Central memory CD8-positive, alpha-beta T cell (primary cell): ENCODE data around the gene PDE4D.

ENCODE experiments used
- ATAC-seq: fragments of 150-1000 bp; cut with Tn5 transposase; replicated peaks from 2 replicates; pipeline ENCODE4 v1.10.0; 2022; ENCODE audit warnings: mild to moderate bottlenecking, moderate FRiP score, moderate number of reproducible peaks; ENCODE audit not compliant: poor library complexity, severe bottlenecking; ENCODE audit errors: extremely low read depth
- DNase-seq, 2 donors: peaks; one replicate each; pipeline ENCODE4 v3.0.0; 2021; ENCODE audit warnings: low spot score in 2 of 2
- H3K27ac Mint-ChIP-seq: one replicate; pipeline ENCODE4 v1.8.0; 2022; ENCODE audit warnings: low read depth, mild to moderate bottlenecking, moderate library complexity, mixed read lengths
- H3K27me3 Mint-ChIP-seq: one replicate; pipeline ENCODE4 v1.8.0; 2022; ENCODE audit warnings: mixed read lengths
- H3K36me3 Mint-ChIP-seq: one replicate; pipeline ENCODE4 v1.8.0; 2022; ENCODE audit warnings: mild to moderate bottlenecking, moderate library complexity, mixed read lengths; ENCODE audit not compliant: insufficient read depth
- H3K4me1 Mint-ChIP-seq: one replicate; pipeline ENCODE4 v1.8.0; 2022; ENCODE audit warnings: mixed read lengths
- H3K4me3 Mint-ChIP-seq: one replicate; pipeline ENCODE4 v1.8.0; 2022; ENCODE audit warnings: mild to moderate bottlenecking, moderate library complexity, mixed read lengths
- H3K9me3 Mint-ChIP-seq: one replicate; pipeline ENCODE4 v1.8.0; 2022; ENCODE audit warnings: mixed read lengths

Gene PDE4D

DNA sequence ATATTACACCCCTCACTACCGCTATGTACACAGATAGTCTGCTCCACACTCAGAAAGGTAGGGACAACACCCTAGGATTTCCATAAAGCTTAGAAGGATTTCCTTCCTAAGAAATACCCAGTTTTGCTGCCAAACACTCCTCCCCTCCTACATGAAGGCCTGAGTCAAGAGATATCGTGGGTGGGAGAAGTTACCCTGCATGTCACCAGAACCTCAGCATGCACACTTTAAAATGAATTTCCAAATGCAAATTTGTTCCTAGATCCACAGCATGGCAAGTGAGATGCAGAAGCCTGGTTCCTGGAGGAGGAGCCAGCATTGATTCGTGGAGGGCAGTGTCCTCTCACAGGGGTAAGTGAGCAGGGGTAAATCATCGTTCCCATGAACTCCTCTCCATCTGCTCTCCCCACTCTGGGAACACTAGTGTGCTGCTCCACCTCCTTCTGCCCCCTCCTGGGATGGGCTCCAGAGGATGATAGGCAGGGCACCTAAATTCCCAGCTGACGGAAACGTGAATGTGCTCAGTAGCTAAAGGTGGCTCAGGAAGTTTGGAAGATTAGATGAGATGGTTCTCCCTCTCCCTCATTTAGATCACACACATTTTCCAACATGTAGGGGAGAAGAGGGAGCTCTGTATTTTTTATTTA lies 76.7 kb downstream of the PDE4D start:
- ATAC-seq (no peak), DNase-seq (no peak)
- Mint-ChIP-seq H3K4me1 (no peaks in the 10 kb centered on the region), H3K27me3 (peaks cover 45% of the 10 kb centered on the region), H3K4me3 (no peak overlapping the region), H3K27ac (no peak overlapping the region), H3K9me3 (no peaks in the 10 kb centered on the region), H3K36me3 (peaks cover 1% of the 10 kb centered on the region)

DNA sequence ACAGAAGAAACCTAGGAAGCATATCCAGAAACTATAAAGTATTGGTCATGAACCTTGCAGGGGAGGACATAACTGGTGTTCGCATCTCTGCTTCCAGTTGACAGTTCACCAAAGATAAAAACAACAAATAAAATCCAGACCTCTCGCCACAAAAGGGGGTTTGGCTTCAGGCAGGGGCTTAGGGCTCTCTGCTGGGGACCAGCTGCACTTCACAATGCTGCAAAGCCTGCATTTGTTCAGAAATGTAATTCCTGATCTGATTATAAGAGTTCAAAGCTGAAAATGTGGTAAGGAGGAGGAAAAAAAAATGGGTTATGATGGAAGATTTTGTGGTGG lies 79.0 kb downstream of the PDE4D start:
- Mint-ChIP-seq H3K9me3 (no peaks in the 10 kb centered on the region), H3K4me3 (no peak overlapping the region), H3K27ac (no peak overlapping the region), H3K4me1 (no peaks in the 10 kb centered on the region), H3K27me3 (peaks cover 38% of the 10 kb centered on the region), H3K36me3 (no peaks in the 10 kb centered on the region)
- DNase-seq (no peak), ATAC-seq (no peak)

GRCh38 chr5:59813761-59814536 lies 79.6 kb downstream of the PDE4D start:
- H3K9me3 Mint-ChIP-seq = no peaks in the 10 kb centered on the region
- H3K4me1 Mint-ChIP-seq = no peaks in the 10 kb centered on the region
- DNase-seq = no peak
- H3K27ac Mint-ChIP-seq = no peak overlapping the region
- no peak for ATAC-seq
- no peaks in the 10 kb centered on the region for H3K36me3 Mint-ChIP-seq
- no peak overlapping the region for H3K4me3 Mint-ChIP-seq
- H3K27me3 Mint-ChIP-seq = peaks cover 32% of the 10 kb centered on the region

DNA sequence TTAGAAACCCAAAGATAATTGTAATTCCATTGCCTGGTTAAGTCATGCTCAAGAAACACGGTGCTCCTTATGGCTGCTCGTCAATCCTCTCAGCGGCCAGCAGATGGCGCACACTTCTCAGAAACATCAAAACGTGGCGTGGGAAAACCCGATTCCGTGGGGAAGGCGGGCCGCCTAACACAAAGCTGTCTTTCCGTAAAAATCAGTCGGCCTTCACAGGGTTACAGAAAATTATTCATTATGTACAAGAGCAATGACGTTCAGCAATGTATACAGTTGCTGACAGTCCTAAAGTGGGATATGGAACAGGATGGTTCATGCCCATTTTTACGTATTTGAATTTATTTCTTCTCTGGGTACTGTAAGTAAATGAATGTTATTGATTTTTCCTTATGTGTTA lies 83.5 kb downstream of the PDE4D start:
- DNase-seq = peak; percentile 13 to 21
- Mint-ChIP-seq H3K9me3 (no peaks in the 10 kb centered on the region), H3K27ac (no peak overlapping the region), H3K36me3 (no peaks in the 10 kb centered on the region), H3K27me3 (peaks cover 11% of the 10 kb centered on the region), H3K4me3 (no peak overlapping the region), H3K4me1 (no peaks in the 10 kb centered on the region)
- ATAC-seq = no peak

DNA sequence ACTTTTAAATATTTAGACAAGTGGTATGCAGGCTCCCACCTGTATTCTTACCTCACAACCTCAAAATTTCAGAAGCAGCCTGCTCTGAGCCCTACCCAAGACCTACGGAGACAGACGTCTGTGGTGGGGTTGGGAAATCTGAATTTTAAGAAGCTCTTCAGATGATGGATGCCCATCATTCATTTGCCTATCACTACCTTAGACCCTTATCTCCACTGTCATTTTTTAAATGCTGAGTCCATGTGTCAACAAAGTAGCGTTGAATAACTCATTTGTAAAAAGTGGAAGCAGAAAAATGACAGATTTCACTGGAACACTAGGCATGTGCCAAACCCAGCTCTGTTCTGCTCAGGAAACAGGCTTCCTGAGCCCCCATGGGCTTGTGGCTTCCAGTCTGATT lies 85.7 kb downstream of the PDE4D start:
- H3K4me1 Mint-ChIP-seq = no peaks in the 10 kb centered on the region
- no peaks in the 10 kb centered on the region for H3K9me3 Mint-ChIP-seq
- no peak for DNase-seq
- no peak for ATAC-seq
- H3K36me3 Mint-ChIP-seq = no peaks in the 10 kb centered on the region
- no peak overlapping the region for H3K27ac Mint-ChIP-seq
- peaks cover 20% of the 10 kb centered on the region for H3K27me3 Mint-ChIP-seq
- H3K4me3 Mint-ChIP-seq = no peak overlapping the region

DNA sequence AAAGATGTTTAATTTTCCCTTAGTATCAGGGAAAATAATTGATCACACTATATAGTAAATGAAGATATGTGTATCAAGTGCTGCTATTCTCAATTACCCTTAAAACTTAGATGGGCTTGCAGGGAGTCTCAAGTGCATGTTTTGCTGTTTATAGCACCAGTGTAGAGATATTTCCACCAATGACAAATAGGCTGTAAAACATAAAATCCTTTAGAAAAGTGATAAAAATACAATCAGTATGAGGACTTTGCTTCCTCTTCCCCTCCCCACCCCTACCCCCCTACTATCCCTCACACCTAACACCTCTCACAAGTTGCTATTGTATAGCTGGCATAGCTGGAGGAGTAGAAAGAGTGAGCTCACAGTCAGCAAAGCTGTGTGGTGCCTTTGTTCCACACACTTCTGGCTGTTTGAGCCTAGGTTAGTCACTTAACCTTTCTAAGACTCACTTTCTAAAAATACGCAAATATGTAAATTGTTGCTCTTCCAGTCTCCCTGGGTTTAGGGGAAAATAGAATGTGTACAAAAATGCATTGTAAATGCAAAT lies 93.1 kb downstream of the PDE4D start:
- ATAC-seq = no peak
- Mint-ChIP-seq H3K36me3 (no peaks in the 10 kb centered on the region), H3K4me1 (no peaks in the 10 kb centered on the region), H3K4me3 (no peak overlapping the region), H3K9me3 (no peaks in the 10 kb centered on the region), H3K27me3 (peaks cover 9% of the 10 kb centered on the region), H3K27ac (no peak overlapping the region)
- no peak for DNase-seq

- no peak overlapping the region for H3K4me3 Mint-ChIP-seq
- DNase-seq (no peak), ATAC-seq (peak; percentile 49)
- H3K27me3 Mint-ChIP-seq = peaks cover 9% of the 10 kb centered on the region
- no peak overlapping the region for H3K27ac Mint-ChIP-seq
- no peaks in the 10 kb centered on the region for H3K4me1 Mint-ChIP-seq
- no peaks in the 10 kb centered on the region for H3K9me3 Mint-ChIP-seq
- no peaks in the 10 kb centered on the region for H3K36me3 Mint-ChIP-seq
Observed at GRCh38 chr5:59799668-59800346, 93.7 kb downstream of the PDE4D start.

DNA sequence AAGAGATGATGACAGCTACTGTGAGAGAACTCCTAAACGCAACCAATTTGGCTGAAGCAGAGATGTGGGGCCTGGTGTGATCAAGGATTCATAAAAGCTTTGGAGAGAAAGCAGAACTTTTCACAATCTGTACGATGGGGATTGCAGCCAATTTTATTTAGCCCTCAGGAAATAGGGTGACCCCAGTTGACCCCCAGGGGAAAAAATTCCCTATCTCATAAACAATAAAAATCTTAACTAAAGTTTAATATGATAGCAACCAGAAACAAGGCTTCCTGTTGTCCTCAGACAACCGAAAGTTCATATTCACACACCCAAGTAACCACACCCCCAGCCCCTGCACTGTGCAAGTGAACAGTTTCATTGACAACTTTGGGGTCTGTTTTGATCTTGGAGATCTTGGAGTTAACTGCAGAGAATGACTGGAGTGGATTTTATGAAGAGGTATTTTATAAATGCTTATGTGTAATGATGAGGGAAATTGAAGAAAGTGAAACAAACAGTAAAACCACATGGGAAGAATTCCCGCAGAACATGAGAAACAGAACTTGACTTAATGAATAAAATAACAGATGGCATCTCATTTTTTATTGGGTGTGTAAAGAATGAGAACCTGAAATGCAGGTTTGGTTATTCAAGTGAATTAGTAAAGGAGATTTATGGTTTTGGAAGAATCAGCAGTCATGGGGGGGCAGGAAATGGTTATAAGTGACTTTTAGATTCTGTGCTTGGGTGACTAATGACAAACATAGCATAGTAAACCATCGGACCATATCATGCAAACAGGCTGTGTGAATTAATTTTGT lies 94.5 kb downstream of the PDE4D start:
- ATAC-seq (peak; percentile 42), DNase-seq (no peak)
- no peak overlapping the region for H3K27ac Mint-ChIP-seq
- H3K4me3 Mint-ChIP-seq = no peak overlapping the region
- peaks cover 5% of the 10 kb centered on the region for H3K27me3 Mint-ChIP-seq
- H3K36me3 Mint-ChIP-seq = no peaks in the 10 kb centered on the region
- H3K9me3 Mint-ChIP-seq = no peaks in the 10 kb centered on the region
- no peaks in the 10 kb centered on the region for H3K4me1 Mint-ChIP-seq

DNA sequence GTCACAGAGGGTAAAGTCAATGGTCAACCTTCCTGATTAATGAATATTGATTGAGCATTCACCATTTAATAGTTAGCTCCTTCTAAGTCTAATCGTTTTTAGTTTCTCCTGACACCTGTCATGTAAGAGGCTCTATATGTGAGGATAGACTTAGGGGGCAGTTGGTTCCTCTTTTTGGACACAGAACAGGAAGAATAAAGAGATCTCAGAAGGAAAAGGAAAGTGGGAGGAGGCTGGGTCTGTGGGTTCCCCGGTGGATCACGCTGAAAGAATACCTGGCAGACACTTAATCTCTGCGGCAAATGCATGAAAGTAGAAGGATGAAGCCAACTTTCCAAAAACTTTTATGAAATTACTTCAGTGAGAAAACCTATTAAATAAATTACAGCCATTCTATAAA lies 98.4 kb downstream of the PDE4D start:
- Mint-ChIP-seq H3K27me3 (peaks cover 17% of the 10 kb centered on the region), H3K36me3 (no peaks in the 10 kb centered on the region), H3K4me1 (no peaks in the 10 kb centered on the region), H3K4me3 (no peak overlapping the region), H3K9me3 (no peaks in the 10 kb centered on the region), H3K27ac (no peak overlapping the region)
- ATAC-seq (no peak), DNase-seq (no peak)

- Mint-ChIP-seq H3K36me3 (no peaks in the 10 kb centered on the region), H3K27ac (no peak overlapping the region), H3K4me1 (no peaks in the 10 kb centered on the region), H3K4me3 (no peak overlapping the region), H3K27me3 (peaks cover 17% of the 10 kb centered on the region), H3K9me3 (no peaks in the 10 kb centered on the region)
- no peak for ATAC-seq
- no peak for DNase-seq
Observed at GRCh38 chr5:59792983-59793585, 100.4 kb downstream of the PDE4D start.

- no peaks in the 10 kb centered on the region for H3K4me1 Mint-ChIP-seq
Observed at GRCh38 chr5:59791617-59792016, 101.9 kb downstream of the PDE4D start.

More at GRCh38 chr5:59791617-59792016, 101.9 kb downstream of the PDE4D start:
- Mint-ChIP-seq H3K9me3 (no peaks in the 10 kb centered on the region), H3K4me3 (no peak overlapping the region), H3K36me3 (no peaks in the 10 kb centered on the region), H3K27me3 (peaks cover 17% of the 10 kb centered on the region), H3K27ac (no peak overlapping the region)
- DNase-seq (no peak), ATAC-seq (no peak)
